HUDEP-2 (cell line): ENCODE results near the gene GABBR1.

Experiments
- DNase-seq, 76 experiments: peaks; one replicate each; lab custom pipeline; 2025; ENCODE audit not compliant: unreplicated experiment in 76 of 76; lab: John Stamatoyannopoulos, UW

The GABBR1 gene

DNA sequence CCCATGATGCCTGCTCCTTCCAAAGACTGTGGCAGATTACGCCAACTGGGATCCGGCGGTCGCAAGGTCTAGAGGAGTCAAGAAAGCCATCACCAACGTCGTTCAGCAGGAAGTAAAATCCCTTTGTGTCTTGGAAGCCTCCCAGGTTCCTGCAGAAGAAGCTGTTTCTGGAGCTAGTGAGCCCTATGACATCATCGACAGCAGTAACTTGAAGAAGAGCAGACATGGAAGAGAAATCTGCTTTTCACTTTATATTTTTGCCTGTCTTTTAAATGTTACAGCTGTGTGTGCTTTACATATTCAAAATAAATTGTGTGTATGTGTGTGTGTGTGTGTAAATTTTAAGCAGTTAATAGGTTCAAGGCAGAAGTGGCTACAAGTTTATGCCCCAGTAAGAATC, 55.4 kb downstream of the GABBR1 start:
- DNase-seq: no peak

- no peak for DNase-seq
Observed at GRCh38 chr6:29576056-29576455, 56.9 kb downstream of the GABBR1 start.

DNA sequence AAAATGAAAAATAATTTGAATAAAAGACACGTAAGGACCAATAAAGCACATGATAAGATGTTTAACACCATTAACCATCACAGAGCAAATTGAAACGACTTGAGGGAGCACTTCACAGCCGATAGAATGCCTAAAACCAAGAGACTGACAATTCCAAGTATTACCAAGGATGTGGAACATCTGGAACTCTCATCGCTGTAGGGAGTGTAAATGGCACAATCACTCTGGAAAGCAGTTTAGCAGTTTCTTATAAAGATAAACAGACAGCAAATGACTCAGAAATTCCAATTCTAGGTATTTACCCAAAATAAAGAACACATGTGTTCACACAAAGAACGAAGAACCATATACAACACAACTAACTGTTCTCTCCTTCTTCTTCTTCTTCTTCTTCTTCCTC, 65.0 kb downstream of the GABBR1 start:
- DNase-seq: no peak

GRCh38 chr6:29567541-29567940, 65.4 kb downstream of the GABBR1 start:
- no peak for DNase-seq

DNA sequence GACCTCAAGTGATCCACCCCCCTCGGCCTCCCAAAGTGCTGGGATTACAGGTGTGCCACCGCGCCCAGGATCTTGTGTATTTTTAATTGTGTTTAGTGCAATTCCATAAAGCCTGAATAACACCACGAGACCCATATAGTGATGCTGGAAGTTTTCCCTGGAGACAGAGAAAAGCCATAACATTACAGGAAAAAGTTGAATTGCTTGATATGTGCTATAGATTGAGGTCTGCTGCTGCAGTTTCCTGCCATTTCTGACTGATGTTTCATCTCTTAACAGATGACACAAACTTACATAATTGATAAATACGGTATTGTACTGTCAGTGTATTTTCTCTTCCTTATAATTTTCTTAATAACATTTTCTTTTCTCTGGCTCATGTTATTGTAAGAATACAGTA, 66.1 kb downstream of the GABBR1 start:
- DNase-seq: no peak

- no peak for DNase-seq
Observed at GRCh38 chr6:29564875-29565274, 68.1 kb downstream of the GABBR1 start.

DNA sequence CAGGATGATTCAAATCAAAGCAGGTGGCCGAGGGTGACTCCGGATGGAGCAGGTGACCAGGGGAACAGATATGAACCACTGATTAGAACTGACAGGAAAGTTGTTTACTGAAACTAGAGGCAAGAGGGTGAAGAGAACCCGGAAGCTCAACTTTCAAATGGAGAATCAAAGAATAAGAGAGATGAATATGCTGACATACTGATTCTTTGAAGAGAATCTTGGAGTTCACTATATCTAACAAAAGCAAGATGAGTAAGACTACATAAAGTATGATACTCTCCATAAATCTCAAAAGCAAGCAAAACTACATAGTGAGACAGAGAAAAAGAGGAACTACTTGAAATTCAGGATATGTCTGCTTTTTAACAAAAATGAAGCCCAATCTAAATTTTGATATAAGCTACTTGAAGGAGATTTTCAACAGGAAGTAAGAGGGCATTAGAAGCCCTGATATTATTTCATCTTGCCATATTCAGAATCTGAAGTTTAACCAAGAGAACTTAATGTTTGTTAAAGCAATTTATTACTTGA, 69.5 kb downstream of the GABBR1 start:
- DNase-seq: no peak

DNA sequence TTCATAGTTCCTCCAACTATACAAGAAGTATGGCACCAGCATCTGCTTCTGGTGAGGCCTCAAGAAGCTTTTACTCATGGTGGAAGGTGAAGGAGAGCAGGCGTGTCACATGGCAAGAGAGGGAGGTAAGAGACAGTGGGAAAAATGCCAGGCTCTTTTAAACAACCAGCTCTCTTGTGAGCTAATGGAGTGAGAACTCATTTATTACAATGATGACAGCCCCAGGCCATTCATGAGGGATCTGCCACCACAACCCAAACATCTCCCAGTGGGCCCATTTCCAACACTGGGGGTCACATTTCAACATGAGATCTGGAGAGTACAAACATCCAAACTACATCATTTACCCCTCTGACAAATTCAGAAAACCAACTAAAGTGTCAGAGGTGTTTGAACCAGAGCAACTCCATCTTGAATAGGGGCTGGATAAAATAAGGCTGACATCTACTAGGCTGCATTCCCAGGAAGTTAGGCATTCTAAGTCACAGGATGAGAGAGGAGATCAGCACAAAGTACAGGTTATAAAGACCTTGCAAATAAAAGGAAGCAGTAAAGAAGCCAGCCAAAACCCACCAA, 71.3 kb downstream of the GABBR1 start:
- no peak for DNase-seq

- DNase-seq: no peak
Observed at GRCh38 chr6:29561091-29561490, 71.9 kb downstream of the GABBR1 start.

- DNase-seq: no peak
Observed at GRCh38 chr6:29559524-29560287, 73.3 kb downstream of the GABBR1 start, which contains the start of gene UBD. Gene UBD, minus strand, starts transcription at chr6:29559732. Its CDS starts 31 bp downstream, at chr6:29559701.

GRCh38 chr6:29558439-29559079, 74.4 kb downstream of the GABBR1 start:
- no peak for DNase-seq

DNA sequence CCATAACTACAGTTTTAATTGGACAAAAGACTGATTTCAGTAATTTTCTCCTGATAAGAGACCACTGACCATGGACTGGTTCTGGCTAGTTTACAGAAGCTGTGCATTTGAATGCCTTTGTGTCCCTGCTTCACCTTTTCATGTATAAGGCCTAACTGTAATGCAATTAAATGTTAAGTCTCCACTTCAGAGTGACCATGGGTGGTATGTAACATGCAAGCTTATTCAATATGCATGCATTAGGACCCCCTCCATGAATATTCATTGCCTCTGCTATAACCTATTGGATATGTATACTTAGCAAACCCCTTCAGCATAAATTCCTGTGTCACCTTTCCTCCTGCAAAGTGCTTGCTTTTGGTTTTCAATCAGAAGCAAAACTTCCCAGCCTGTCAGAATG, 75.7 kb downstream of the GABBR1 start:
- DNase-seq: no peak

GRCh38 chr6:29554764-29555163, 78.2 kb downstream of the GABBR1 start:
- no peak for DNase-seq

DNA sequence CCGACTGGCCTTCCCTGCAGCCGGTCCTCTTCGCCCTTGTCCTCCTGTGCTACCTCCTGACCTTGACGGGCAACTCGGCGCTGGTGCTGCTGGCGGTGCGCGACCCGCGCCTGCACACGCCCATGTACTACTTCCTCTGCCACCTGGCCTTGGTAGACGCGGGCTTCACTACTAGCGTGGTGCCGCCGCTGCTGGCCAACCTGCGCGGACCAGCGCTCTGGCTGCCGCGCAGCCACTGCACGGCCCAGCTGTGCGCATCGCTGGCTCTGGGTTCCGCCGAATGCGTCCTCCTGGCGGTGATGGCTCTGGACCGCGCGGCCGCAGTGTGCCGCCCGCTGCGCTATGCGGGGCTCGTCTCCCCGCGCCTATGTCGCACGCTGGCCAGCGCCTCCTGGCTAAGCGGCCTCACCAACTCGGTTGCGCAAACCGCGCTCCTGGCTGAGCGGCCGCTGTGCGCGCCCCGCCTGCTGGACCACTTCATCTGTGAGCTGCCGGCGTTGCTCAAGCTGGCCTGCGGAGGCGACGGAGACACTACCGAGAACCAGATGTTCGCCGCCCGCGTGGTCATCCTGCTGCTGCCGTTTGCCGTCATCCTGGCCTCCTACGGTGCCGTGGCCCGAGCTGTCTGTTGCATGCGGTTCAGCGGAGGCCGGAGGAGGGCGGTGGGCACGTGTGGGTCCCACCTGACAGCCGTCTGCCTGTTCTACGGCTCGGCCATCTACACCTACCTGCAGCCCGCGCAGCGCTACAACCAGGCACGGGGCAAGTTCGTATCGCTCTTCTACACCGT, 79.5 kb downstream of the GABBR1 start:
- peak in 3 of 76 experiments; percentile 8 to 13 (median 8) for DNase-seq

GRCh38 chr6:29552512-29553051, 80.4 kb downstream of the GABBR1 start:
- DNase-seq: peak in 7 of 76 experiments; percentile 6 to 39 (median 13)

GRCh38 chr6:29547573-29547972, 85.4 kb downstream of the GABBR1 start:
- no peak for DNase-seq

GRCh38 chr6:29537714-29538403, 95.1 kb downstream of the GABBR1 start:
- DNase-seq: no peak

DNA sequence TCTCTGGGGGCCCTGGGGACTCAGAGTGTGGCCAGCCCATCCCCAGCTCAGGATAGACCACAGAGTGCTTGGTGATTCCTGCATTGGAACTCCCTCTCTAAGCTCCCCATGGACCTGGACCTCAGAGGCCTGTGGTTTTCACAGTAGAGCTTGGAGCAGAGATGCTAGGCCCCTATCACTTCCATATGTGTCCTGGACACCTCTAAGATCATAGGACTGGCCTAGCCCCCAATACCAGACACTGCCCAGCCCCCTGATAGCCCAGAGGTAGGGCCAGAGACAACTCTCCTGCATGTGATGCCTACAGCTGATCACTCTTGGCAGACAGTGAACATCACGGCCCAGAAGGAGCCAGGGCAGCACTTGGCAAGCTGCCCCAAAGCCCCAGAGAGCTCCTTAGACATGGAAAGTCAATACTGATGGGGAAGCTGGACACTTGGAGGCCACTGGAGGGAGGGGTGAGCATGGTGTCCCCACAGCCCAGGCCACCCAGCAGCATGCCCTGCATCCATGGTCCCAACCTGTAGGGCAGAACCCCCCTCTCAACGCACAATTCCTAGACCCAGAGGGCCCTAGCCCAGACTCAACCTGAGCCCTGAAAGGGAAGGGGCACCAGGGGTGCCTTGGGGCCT, 100.5 kb downstream of the GABBR1 start:
- DNase-seq: peak in 1 of 76 experiments; percentile 5

DNA sequence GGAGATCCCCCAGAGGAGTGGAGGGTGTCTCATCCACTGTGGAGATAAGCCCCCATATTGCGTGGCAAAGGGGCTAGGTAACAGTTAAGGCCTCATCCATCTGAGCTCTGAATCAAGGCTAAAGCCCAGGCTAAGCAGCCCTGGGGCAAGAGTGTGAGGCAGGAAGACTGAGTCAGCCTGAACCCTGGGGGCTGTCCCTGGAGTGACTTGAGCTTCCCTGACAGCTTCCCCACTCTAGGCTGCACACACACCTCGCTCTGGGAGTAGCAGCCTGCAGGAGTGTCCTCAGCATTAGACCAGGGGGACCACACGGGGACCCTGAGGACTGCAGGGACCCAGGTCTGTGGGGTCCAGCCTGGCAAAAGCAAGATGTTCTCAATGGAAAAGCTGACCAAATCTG, 101.3 kb downstream of the GABBR1 start:
- no peak for DNase-seq
